Stimulated activated CD8-positive, alpha-beta memory T cell treated with anti-CD3 and anti-CD28 coated beads, Interleukin-2, amount 100 ng/mL, for 48 hours (primary cell): ENCODE data around the gene ZDHHC21.
A peak's percentile ranks its signal among the peaks of the same experiment; 100 is the strongest.

ENCODE experiments used
- DNase-seq, 2 donors: peaks; one replicate each; pipeline ENCODE4 v3.0.0-alpha.2; 2020; ENCODE audit warnings: low read depth in 2 of 2

The ZDHHC21 gene

DNA sequence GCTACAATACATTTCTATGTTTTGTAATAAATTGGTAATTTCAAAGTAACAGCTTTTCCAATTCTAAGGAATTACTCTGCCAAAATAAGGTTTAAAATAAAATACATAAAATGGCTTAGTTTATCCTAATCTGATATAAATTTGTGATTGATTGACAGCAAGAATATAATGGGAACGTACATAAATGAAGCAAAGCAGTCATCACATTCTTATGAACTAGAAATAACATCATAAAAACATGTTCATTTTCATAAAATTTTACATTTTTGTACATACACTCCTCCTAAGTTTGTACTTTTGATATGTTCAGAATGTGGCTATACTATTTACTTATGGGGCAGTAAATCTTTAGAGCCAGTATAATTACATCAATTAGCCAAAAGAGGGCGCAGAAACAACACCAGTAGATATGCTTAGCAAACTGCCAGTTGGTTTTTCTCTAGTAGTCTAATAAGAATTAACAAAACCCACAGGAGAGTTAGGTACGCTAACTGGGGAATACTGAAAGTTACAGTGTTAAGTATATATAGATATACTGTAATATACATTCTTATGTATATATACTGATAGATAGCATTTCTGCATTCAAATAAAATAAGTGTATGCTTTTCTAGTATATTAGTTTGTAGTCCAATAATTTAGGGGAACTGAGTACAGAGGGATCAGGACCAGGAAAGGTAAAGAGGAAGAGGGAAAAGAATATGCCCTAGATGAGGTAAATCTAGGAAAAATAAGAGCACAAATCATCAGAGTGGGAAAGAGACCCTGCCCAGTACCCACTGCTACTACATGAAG lies 76.8 kb downstream of the ZDHHC21 start:
- no peak for DNase-seq

DNA sequence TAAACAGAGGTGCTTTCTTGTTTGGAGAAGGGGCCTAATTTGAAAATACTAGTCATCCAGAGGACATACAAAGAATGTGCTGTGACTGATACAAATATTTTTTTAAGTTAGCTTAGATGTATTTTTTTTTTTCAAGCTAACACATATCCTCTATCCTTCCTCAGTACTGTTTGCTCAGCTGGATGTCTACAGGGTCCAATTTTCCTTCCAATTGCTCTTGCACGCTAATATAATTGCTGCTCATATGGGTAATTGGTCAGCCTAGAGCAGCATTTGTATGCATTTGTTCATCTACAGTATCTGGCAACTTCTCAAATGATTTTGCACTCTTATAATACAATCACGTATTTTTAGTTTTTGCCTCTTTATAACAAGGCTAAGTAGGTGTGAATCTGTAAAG lies 84.7 kb downstream of the ZDHHC21 start:
- no peak for DNase-seq

DNA sequence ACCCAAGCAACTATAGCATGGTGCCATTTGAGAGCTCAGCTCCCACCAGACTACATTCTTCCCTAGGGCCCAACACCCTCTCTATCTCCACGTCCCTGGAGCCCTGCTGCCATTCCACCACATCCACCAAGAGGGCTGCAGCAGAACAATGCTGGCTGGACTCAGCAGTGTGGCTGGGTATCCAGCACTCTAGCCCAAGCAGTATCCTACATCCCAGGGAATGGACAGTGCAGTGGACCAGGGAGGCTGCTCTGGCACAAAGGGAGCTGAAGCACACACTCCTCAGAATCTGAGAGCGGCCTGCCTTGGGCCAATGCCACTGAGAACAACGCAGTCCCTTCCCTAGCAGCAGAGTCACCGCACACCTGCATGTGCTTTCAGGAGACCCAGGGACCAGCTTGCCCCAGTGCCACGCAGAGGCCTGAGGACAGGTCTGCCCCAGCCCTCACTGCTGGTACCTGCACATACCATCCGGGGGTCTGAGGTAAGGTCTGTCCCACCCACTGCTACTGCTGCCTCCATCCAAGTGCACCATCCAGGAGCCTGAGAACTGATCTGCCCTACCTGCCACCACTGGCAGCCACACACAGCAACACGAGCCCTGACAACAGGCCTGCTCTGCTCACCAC lies 95.9 kb downstream of the ZDHHC21 start:
- DNase-seq, result no peak

DNA sequence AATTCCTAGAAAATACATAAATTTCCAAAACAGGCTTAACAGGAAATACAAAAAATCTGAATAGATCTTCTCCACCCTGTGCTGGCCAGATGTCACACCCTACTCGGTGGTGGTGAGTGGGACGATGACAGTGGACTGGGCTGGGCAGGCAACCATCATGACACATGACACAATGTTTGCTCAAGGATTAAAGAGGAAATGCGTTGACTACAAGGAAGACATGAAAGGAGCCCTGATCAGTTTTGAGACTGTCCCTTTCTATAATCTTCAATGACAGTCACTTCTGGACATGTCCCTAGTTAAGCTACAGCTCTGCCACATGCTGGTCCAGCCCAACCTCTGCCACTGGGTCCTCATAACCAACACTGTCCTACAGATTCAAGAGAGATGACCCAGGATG lies 99.8 kb downstream of the ZDHHC21 start:
- no peak for DNase-seq

DNA sequence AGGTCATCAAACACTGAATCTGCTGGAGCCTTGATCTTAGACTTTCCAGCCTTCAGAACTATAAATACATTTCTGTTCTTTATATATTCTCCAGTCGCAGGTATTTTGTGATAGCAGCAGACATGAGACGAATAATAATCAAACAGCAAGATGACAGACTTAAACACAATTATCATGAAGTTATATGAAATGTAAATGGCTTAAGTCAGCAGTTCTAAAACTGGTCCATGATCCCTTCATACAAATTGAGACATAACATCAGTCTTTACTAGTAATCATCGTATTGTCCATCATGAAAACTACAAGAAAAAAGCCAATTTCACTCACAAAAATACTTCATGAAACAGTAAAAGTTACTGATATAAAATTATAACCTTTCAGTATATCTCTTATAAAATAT lies 101.8 kb downstream of the ZDHHC21 start:
- DNase-seq, result no peak

DNA sequence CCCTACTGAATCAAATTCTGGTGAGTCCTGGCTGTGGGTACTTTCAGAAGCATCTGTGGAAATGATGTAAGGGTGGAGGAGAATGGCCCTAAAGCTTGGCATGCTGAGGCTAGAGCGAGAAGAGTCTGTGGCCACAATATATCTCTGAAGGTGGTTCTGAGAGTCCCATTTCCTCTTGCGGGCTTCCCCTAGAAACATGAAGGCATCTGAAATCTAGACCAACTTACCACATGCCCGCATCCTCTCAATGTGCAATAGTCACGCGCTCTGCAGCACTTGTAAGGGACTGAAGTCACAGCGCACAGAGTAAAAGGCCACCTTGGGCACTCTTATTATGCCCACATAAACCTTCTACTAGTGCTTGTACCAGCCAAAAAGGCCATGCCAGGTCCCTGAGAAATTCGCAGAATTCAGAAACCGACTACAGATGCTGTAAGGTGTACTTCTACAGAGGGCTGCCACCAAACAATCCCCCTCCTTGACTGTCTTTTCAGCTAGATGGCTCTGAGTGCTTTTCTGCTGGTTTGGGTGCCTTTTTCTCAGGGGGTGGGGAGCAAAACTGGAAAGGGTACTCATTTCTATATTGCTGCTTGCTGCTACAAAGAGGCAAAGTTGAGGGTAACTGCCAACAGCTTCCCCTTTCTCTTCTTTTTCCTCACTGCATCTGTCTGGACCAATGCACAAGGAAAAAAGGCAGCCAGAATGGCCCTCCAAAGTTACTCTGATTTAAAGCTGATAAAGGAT lies 107.3 kb downstream of the ZDHHC21 start:
- peak; percentile 3 to 12 for DNase-seq

DNA sequence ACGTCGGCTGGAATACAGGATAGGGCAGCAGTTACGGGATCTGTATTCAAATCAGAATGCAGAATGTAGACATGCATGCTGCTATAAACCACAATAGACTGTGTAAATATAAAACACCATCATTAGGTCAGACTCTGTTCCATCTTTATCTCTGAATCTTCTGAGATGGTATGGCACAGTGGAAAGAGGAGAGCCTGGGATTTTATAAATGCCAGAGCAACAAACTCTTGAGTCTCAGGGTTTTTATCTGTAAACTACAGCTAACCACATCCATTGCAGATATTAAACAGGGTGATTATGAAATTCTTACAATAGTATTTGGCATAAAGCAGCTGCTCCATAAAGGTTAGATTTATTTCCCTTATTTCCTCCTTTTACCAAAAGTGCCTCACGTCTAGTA lies 108.7 kb downstream of the ZDHHC21 start:
- DNase-seq, result no peak

DNA sequence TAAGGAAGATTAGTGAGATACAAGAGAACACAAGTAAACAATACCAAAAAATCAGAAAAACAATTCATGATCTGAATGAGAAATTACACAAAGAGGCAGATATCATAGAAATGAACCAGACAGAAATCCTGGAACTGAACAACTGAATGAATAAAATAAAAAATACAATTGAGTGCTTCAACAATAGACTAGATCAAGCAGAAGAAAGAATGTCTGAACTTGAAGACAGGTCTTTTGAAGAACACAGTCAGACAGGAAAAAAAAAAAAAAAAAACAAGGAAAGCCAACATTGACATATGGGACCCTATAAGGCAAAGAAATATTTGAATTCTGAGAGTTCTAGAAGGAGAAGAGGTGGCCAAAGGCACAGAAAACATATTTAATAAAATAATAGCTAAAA lies 115.2 kb downstream of the ZDHHC21 start:
- DNase-seq, result no peak

DNA sequence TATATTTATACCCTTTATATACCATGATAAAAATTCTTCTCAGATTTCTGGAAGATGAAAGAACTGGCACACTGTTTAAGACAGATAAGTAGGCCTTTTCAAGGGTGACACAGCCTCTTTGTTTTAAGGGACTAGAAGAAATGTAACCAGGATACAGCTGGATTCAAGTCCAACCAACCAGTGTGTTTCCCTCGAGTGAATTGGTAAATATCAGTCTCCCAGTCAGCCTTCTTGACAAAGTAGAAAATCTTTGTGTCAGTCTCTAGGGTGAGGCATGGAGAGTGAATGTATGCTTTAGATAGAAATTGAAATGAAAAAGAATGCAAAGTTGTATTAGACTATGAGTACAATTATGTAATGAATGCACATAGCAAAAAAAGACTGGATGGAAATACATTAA lies 119.1 kb downstream of the ZDHHC21 start:
- no peak for DNase-seq

DNA sequence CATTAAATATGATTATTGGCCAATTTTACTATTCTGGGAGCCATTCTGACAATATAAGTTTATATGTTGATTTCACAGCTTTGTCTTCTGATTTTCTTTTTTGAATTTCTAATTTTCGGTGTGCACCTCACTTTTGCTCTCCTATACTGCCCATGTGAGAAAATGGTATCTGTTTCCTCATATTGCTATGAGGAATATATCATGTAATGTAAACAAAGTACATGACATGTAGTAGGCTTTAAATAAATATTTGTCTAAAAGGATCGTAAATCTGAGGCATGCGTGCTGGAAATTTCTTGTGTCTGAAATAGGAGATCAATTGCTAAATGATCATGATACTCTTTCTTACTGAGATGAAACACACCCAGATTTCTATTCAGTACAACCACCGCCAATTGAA lies 119.9 kb downstream of the ZDHHC21 start:
- no peak for DNase-seq

DNA sequence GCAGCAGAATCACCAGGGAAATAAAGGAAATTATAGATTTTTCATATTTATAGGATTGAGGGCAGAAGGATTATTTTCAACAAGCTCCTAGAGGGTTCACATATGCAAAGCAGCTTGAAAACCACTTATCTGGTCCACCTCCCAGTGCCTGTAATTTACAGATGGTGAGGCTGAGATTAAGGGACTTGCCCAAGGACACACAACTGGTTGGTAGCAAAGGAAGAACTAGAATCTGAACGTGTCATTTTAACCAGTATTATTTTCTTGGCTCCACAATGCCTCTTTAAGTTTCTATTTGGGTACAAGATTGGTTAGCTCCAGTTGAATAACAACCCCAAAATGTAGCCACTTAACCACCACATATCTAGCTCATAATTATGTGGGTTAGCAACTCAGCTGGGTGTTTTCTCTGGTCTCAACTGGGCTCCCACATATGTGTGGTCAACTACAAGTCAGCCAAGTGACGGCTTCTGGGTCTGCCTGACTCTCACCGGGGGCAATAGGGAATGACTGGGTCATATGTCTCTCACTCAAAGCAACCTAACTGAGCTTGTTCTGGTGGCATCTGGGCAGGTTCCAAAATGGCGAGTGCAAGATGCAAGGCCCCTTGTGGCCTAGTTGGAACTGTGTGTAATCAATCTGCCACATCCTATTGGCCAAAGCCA lies 127.7 kb downstream of the ZDHHC21 start:
- DNase-seq, result no peak

DNA sequence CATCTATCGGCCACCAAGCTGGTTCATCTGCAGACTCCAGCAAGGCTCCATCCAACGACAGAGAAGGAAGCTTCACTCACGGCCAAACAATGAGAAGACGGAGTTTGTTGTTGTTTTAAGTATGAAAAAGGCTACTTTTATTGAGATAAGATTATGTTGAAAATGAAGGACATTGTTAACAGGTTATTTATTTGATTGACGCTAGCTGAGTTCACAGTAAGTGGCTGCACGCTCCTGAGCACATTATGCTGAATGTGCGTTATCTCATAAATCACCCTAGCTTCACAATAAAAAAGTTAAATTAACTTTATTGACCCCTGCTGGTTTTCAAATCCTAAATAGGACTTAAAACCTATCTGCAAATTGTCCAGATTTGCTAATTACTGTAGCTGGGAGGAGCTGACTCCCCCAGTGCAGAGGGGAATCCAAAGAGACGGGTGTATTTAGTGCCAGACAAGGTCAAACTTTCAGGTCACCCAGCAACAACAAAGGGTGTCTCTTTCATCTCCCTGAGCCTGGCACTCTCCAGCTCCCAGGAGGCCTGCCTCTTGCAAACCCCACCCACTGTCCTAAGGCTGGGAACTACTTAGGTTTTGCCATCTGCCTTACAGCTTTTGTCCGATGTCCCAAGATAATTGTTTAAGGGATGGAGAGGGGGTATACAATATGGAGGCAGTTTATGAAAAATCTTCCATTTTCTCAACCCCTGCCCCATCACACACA lies 129.2 kb downstream of the ZDHHC21 start:
- no peak for DNase-seq

DNA sequence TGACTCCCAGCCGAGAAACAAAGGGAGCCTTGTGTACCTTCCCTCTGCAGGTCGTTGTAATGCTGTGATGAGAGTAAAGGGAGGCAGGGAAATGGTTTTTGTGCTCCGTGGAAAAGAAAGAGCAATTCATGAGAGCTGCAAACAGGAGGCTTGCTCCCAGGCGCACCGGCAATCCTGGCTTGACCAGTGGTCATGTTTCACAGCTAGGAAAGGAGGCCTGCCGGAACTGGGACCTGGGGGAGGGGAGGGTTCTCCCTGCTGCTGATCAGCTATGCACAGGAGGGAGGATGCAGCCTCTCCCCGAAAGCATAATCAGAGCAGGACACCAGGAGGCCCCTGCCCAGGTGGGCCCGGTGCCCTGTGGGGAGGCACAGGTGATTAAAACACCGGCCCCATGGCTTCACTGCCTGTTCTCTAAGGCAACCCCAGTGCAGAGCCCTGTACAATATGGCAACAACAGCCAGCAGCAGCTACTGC lies 131.3 kb downstream of the ZDHHC21 start:
- DNase-seq, result no peak
